ENCODE results near the gene CDC37. TPM values are rescaled to one million over a fixed set of nuclear protein-coding genes. Genes with fewer than 3 reads are reported as not detected.

The CDC37 gene
- total and polyA plus RNA-seq, 4 donors: 121 to 260 (median 135) TPM

Small RNA genes within 50 kb of the gene (microRNA-seq; reads per million reads assigned to microRNA genes)
- gene MIR1181: 0.60 to 0.99 reads per million in 2 donors

Other genes starting within 250 kb of the CDC37 start
- 10 to 100 TPM; 59.6 to 89.0 TPM for gene DNMT1, start 208.6 kb downstream of the CDC37 start, total RNA-seq
- gene DNMT1, start 208.6 kb downstream of the CDC37 start, polyA plus RNA-seq: 10 to 100 TPM in 1 of 2 donors, 1 to 10 TPM in 1; 7.1 to 32.7 TPM
- gene S1PR2, start 172.2 kb downstream of the CDC37 start, total RNA-seq: 10 to 100 TPM in 1 of 2 donors, 1 to 10 TPM in 1; 9.8 to 14.3 TPM
- 1 to 10 TPM; 3.3 to 4.2 TPM for gene S1PR2, start 172.2 kb downstream of the CDC37 start, polyA plus RNA-seq
- 10 to 100 TPM; 22.7 to 25.4 TPM for gene MRPL4, start 151.3 kb downstream of the CDC37 start, total RNA-seq
- 10 to 100 TPM; 27.4 to 38.2 TPM for gene MRPL4, start 151.3 kb downstream of the CDC37 start, polyA plus RNA-seq
- gene ICAM1, start 132.4 kb downstream of the CDC37 start, total RNA-seq: 10 to 100 TPM; 41.2 to 43.6 TPM
- gene ICAM1, start 132.4 kb downstream of the CDC37 start, polyA plus RNA-seq: 1 to 10 TPM; 4.0 to 6.0 TPM
- gene ICAM4, start 116.6 kb downstream of the CDC37 start, total RNA-seq: 1 to 10 TPM in 1 of 2 donors, under 1 TPM in 1; 0.93 to 2.8 TPM
- not detected for gene ICAM4, start 116.6 kb downstream of the CDC37 start, polyA plus RNA-seq
- 1 to 10 TPM; 1.3 to 2.5 TPM for gene ICAM5, start 113.6 kb downstream of the CDC37 start, total RNA-seq
- gene ICAM5, start 113.6 kb downstream of the CDC37 start, polyA plus RNA-seq: under 1 TPM in 1 of 2 donors, not detected in 1; 0.10 TPM
- 1 to 10 TPM; 1.3 to 3.1 TPM for gene ZGLP1, start 93.7 kb downstream of the CDC37 start, total RNA-seq
- 10 to 100 TPM in 1 of 2 donors, 1 to 10 TPM in 1; 2.1 to 22.4 TPM for gene ZGLP1, start 93.7 kb downstream of the CDC37 start, polyA plus RNA-seq
- 10 to 100 TPM in 1 of 2 donors, 1 to 10 TPM in 1; 7.5 to 17.3 TPM for gene FDX2, start 87.5 kb downstream of the CDC37 start, total RNA-seq
- 10 to 100 TPM; 25.8 to 26.0 TPM for gene FDX2, start 87.5 kb downstream of the CDC37 start, polyA plus RNA-seq
- 10 to 100 TPM; 24.0 TPM for gene RAVER1, start 70.0 kb downstream of the CDC37 start, total RNA-seq
- gene RAVER1, start 70.0 kb downstream of the CDC37 start, polyA plus RNA-seq: 10 to 100 TPM in 1 of 2 donors, 1 to 10 TPM in 1; 7.9 to 10.4 TPM
- gene ICAM3, start 63.9 kb downstream of the CDC37 start, total RNA-seq: 10 to 100 TPM; 10.1 to 10.5 TPM
- 1 to 10 TPM; 6.3 to 7.8 TPM for gene ICAM3, start 63.9 kb downstream of the CDC37 start, polyA plus RNA-seq
- 100 to 1,000 TPM in 1 of 2 donors, 10 to 100 TPM in 1; 84.5 to 128 TPM for gene TYK2, start 23.0 kb downstream of the CDC37 start, total RNA-seq
- 100 to 1,000 TPM in 1 of 2 donors, 10 to 100 TPM in 1; 33.2 to 253 TPM for gene TYK2, start 23.0 kb downstream of the CDC37 start, polyA plus RNA-seq
- gene PDE4A, start 17.0 kb upstream of the CDC37 start, total RNA-seq: 10 to 100 TPM; 12.3 to 30.2 TPM
- gene PDE4A, start 17.0 kb upstream of the CDC37 start, polyA plus RNA-seq: 10 to 100 TPM in 1 of 2 donors, 1 to 10 TPM in 1; 8.6 to 13.6 TPM
- gene KEAP1, start 99.8 kb upstream of the CDC37 start, total RNA-seq: 10 to 100 TPM; 43.6 to 62.8 TPM
- 10 to 100 TPM; 30.9 to 56.2 TPM for gene KEAP1, start 99.8 kb upstream of the CDC37 start, polyA plus RNA-seq
- under 1 TPM; 0.39 to 0.99 TPM for gene S1PR5, start 113.9 kb upstream of the CDC37 start, total RNA-seq
- 1 to 10 TPM; 1.3 to 1.6 TPM for gene S1PR5, start 113.9 kb upstream of the CDC37 start, polyA plus RNA-seq
- 10 to 100 TPM; 14.0 to 17.2 TPM for gene ATG4D, start 140.4 kb upstream of the CDC37 start, total RNA-seq
- gene ATG4D, start 140.4 kb upstream of the CDC37 start, polyA plus RNA-seq: 10 to 100 TPM; 17.7 to 42.6 TPM
- gene KRI1, start 162.5 kb upstream of the CDC37 start, total RNA-seq: 10 to 100 TPM; 15.8 to 18.9 TPM
- 10 to 100 TPM in 1 of 2 donors, 1 to 10 TPM in 1; 6.4 to 41.0 TPM for gene KRI1, start 162.5 kb upstream of the CDC37 start, polyA plus RNA-seq
- 10 to 100 TPM; 11.8 to 19.2 TPM for gene CDKN2D, start 165.4 kb upstream of the CDC37 start, total RNA-seq
- gene CDKN2D, start 165.4 kb upstream of the CDC37 start, polyA plus RNA-seq: 10 to 100 TPM; 17.9 to 23.0 TPM
- not detected for gene AP1M2, start 183.8 kb upstream of the CDC37 start, total RNA-seq
- gene AP1M2, start 183.8 kb upstream of the CDC37 start, polyA plus RNA-seq: 10 to 100 TPM in 1 of 2 donors, under 1 TPM in 1; 0.05 to 15.0 TPM
- gene SLC44A2, start 222.0 kb upstream of the CDC37 start, total RNA-seq: 100 to 1,000 TPM; 158 to 176 TPM
- 100 to 1,000 TPM in 1 of 2 donors, 10 to 100 TPM in 1; 30.9 to 146 TPM for gene SLC44A2, start 222.0 kb upstream of the CDC37 start, polyA plus RNA-seq